ENCODE measurements around the gene PRAMEF17.
"Not testable (repeated sequence)": the region's sequence is repeated elsewhere in the genome, so short reads cannot be mapped to it uniquely, and the experiment has no call there.

The PRAMEF17 gene, protein sequence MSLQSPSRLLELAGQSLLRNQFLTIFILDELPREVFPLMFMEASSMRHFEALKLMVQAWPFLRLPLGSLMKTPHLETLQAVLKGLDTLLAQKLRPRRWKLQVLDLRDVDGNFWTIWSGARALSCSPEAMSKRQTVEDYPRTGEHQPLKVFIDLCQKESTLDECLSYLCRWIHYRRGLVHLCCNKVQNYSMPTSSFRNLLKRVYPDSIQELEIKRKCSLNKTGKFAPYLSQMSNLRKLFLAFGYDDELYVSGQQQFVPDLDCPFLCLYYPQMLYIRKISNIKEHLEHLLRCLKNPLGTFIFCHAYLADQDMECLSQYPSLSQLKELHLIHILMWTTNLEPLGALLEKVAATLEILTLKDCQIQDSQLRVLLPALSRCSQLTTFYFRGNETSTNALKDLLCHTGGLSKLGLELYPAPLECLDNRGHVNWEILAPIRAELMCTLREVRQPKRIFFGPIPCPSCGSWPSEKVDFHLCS

DNA sequence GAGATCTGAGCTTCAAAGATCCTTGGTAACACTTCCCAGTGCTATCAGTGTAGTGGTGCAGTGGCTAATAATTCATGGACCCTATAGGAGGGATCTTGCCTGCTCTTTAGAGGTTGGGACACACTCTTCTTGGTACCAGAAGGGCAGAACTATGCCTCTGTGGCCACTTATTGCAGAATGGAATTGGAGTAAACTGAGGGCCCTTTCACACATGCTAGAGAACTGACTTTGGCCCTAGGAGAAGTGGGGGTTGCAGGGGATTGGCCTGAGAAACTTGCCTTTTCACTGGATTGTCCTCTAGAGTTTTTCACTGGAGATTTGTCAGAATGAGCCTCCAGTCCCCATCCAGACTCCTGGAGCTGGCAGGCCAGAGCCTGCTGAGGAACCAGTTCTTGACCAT, at the start of gene PRAMEF17:
Gene PRAMEF17, plus strand, starts transcription at position 301 of the 400 bp plus-strand sequence. Its CDS starts 26 bp downstream, at position 327.
- H3K4me3 ChIP-seq (ENCODE audit: low read length); DNase-seq (ENCODE audit: low read depth): not testable (repeated sequence)

DNA sequence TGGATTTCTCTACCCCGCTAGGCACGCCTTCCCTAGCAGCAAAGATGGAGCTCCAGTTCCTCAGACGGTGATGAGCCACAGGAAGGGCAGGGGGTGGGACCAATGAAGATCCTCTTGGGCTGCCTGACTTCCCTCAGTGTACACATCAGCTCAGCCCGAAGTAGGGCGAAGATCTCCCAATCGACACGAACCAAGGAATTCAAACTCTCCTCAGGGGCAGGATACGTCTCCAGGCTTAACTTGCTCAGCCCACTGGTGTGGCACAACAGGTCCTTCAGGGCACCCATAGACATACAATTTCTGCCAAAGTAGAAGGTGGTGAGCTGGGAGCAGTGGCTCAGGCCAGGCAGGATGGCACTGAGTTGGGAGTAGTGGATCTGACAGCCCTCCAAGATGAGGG, 46.9 kb upstream of the PRAMEF17 start:
- not testable (repeated sequence) for DNase-seq (ENCODE audit: low read depth); H3K4me3 ChIP-seq (ENCODE audit: low read length)

DNA sequence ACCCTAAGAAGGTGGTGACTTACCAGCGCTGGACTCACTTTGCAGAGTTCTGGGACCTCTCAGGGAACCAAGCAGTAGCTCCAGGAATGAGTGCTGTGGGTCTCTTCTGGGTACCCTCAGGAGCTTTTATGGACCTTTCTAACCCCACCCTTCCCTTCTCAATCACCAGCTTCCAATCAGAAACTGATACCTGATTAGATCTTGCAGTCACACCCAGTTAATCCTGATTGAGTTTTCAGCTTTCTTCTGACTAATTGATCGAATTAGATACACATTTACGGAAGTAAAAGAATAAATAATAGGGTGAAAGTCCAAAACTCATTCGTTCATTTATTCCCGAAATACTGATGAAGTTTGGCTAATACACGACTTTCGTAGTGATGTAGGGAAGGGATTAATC, 42.4 kb upstream of the PRAMEF17 start, which contains the start of gene PRAMEF14:
Gene PRAMEF14, minus strand, starts transcription at position 101 of the 400 bp plus-strand sequence. CDS start 1,820 bp downstream, outside the sequence.
- DNase-seq (ENCODE audit: low read depth); H3K4me3 ChIP-seq (ENCODE audit: low read length): not testable (repeated sequence)

DNA sequence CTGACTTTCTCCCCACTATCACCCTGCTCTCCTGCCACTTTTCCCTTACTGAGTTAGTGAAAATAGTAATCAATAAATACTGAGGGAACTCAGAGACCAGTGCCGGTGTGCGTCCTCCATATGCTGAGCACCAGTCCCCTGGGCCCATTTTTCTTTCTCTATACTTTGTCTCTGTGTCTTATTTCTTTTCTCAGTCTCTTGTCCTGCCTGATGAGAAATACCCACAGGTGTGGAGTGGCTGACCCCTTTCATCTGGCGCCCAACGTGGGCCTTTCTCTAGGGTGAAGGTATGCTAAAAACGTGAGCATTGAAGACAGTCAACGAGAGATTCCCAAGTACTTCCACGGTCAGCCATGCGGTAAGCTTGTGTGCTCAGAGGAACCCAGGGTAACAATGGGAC, 36.0 kb upstream of the PRAMEF17 start:
- not testable (repeated sequence) for H3K4me3 ChIP-seq (ENCODE audit: low read length); DNase-seq (ENCODE audit: low read depth)

DNA sequence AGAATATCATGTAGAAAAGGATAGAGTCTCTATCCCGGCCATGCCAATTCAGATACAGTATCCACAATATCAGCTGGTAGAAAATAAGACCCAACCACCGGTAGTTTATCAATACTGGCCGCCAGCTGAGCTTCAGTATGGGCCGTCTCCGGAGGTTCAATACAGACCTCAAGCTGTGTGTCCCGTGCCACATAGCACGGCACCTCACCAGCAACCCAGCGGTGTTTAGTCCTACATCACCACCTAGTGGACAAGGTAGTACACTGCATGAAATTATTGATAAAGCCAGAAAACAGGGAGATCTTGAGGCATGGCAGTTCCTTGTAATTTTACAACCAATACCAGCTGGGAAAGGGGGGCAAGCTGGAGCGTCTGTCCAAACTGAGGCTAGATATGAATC, 35.0 kb upstream of the PRAMEF17 start:
- H3K4me3 ChIP-seq (ENCODE audit: low read length); DNase-seq (ENCODE audit: low read depth): not testable (repeated sequence)

DNA sequence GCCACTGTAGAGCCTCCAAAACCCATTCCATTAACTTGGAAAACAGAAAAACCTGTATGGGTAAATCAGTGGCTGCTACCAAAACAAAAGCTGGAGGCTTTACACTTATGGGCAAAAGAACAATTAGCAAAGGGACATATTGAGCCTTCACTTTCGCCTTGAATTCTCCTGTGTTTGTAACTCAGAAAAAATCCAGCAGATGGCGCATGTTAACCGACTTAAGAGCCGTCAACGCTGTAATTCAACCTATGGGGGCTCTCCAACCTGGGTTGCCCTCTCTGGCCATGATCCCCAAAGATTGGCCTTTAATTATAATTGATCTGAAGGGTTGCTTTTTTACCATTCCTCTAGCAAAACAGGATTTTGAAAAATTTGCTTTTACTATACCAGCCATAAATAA, 32.7 kb upstream of the PRAMEF17 start:
- TF ChIP-seq, protein P1, sequence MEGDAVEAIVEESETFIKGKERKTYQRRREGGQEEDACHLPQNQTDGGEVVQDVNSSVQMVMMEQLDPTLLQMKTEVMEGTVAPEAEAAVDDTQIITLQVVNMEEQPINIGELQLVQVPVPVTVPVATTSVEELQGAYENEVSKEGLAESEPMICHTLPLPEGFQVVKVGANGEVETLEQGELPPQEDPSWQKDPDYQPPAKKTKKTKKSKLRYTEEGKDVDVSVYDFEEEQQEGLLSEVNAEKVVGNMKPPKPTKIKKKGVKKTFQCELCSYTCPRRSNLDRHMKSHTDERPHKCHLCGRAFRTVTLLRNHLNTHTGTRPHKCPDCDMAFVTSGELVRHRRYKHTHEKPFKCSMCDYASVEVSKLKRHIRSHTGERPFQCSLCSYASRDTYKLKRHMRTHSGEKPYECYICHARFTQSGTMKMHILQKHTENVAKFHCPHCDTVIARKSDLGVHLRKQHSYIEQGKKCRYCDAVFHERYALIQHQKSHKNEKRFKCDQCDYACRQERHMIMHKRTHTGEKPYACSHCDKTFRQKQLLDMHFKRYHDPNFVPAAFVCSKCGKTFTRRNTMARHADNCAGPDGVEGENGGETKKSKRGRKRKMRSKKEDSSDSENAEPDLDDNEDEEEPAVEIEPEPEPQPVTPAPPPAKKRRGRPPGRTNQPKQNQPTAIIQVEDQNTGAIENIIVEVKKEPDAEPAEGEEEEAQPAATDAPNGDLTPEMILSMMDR (conservative IDR thresholded peaks at IDR 0.05; ENCODE audit: low read length), result peak; percentile 57
- H3K4me3 ChIP-seq (ENCODE audit: low read length), result not testable (repeated sequence)
- DNase-seq (ENCODE audit: low read depth), result peak; percentile 55

DNA sequence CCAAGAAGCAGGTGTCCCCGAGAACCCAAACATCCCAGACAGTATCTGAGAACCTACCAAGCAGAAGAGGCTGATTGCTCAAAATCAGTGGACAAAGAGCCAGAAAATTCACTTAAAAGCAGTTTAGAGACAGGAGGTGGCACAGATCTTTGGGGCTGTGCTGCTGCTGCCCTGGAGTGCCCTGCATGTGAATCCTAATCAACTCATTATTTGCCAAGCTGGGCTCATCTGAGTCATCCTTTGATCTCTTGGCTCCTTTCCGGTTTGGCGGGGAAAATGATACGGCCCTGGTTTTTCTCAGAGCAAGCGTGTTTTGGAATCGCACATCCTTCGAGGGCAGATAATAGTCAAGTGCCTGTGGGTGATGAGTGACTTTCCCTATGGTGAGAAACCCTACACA, 27.1 kb upstream of the PRAMEF17 start:
- not testable (repeated sequence) for DNase-seq (ENCODE audit: low read depth); H3K4me3 ChIP-seq (ENCODE audit: low read length)

DNA sequence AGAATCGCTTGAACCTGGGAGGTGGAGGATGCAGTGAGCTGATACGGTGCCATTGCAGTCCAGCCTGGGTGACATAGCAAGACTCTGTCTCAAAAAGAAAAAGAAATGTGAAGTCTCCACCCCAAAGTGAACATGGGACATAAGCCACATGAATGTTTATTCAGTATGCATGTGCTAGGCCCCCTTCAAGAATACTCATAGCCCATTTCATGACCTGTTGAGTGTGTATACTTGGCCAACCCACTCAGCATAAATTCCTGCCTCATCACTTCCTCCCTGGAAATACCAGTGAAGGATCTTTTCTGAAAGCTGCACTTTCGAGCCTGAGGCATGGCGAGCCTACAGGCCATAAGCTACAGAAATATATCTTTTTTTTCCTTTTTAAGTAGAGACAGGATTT, 24.5 kb upstream of the PRAMEF17 start:
- DNase-seq (ENCODE audit: low read depth); H3K4me3 ChIP-seq (ENCODE audit: low read length): not testable (repeated sequence)

DNA sequence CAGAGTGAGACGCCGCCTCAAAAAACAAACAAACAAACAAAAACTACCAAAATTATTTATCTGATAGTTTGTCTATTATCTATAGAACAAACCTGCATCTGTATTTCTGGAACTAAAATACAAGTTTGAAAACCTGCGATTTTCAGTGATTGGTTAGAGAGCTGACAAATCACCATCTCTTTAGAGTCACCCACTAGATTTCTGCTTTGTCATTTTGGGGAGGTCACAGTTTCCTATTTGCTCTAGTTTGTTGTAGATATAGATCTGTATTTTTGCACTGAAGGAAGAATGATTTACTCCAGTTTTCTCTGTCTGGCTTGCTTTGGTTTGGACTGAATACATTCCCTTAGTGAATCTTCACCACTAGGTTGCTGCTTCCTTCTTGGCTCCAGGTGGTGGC, 22.9 kb upstream of the PRAMEF17 start:
- not testable (repeated sequence) for H3K4me3 ChIP-seq (ENCODE audit: low read length); DNase-seq (ENCODE audit: low read depth)

DNA sequence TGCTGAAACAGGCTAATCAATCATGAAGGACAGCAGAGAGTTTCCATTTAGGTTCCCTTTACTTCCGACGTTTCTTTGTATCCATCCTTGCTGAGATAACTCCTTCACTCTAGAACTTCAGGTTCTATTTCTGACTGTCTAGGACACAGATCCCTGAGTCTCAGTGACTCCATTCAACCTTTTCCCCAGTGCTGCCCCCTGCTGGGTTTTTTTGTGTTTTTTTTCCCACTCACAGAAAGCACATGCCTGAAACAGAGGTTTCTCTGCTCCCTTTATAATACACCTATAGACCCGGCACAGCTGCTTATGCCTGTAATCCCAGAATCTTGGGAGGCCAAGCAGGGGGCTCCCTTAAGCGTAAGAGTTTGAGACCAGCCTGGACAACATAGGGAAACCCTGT, 20.9 kb upstream of the PRAMEF17 start:
- not testable (repeated sequence) for H3K4me3 ChIP-seq (ENCODE audit: low read length); DNase-seq (ENCODE audit: low read depth)

DNA sequence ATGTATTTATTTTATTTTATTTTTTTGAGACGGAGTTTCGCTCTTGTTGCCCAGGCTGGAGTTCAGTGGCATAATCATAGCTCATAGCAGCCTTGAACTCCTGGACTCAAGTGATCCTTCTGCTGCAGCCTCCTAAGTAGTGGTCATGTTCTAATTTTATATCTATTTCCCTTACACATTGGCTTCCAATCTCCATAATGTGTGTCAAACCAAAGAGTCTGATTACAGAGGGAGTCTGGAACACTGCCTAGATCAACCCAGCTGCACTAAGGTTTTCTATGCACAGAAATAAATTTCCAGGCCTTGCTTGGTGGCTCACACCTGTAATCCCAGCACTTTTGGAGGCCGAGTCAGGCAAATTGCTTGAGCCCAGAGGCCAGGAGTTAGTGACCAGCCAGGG, 10.4 kb upstream of the PRAMEF17 start:
- H3K4me3 ChIP-seq (ENCODE audit: low read length); DNase-seq (ENCODE audit: low read depth): not testable (repeated sequence)

DNA sequence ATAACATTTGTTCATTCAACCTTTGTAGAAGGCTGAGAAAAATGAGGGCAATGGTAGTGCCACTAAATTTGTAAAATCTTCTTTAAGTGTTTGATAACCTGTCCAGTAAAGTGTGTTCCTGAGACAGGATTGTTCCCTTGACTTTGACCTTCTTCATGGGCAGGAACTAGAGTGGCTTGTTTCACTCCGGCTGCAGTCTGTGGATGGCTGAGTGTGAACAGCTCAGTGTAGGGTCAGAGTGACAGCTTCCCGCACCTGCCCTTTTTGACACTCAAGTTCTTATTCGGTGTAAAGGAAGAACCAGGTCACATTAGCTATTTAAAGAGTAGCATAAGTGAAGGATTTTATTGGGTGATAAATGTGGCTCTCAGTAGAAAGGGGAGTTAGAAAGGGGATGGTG, 9.1 kb upstream of the PRAMEF17 start:
- not testable (repeated sequence) for DNase-seq (ENCODE audit: low read depth); H3K4me3 ChIP-seq (ENCODE audit: low read length)

DNA sequence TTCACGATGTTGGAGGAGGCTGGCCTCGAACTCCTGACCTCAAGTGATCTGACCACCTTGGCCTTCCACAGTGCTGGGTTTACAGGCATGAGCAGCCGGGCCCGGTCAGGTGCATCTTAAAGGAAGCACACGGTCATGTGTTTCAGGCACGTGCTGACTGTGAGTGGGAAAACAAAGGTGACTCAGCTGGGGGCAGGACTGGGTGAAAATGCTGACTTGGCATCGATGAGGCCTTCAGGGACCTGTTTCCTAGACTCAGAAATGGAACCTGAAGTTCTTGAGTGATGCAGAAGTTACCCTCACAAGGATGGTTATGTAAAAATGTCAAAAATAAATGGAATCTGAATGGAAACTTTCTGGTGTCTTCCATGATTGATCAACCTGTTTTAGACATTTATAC, 3.6 kb downstream of the PRAMEF17 start:
- not testable (repeated sequence) for H3K4me3 ChIP-seq (ENCODE audit: low read length); DNase-seq (ENCODE audit: low read depth)

DNA sequence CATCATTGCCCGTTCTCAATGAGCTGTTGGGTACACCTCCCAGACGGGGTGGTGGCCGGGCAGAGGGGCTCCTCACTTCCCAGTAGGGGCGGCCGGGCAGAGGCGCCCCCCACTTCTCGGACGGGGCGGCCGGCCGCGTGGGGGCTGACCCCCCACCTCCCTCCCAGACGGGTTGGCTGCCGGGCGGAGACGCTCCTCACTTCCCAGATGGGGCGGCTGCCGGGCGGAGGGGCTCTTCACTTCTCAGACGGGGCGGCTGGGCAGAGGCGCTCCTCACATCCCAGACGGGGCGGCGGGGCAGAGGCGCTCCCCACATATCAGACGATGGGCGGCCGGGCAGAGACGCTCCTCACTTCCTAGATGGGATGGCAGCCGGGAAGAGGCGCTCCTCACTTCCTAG, 5.3 kb downstream of the PRAMEF17 start:
- DNase-seq (ENCODE audit: low read depth); H3K4me3 ChIP-seq (ENCODE audit: low read length): not testable (repeated sequence)

DNA sequence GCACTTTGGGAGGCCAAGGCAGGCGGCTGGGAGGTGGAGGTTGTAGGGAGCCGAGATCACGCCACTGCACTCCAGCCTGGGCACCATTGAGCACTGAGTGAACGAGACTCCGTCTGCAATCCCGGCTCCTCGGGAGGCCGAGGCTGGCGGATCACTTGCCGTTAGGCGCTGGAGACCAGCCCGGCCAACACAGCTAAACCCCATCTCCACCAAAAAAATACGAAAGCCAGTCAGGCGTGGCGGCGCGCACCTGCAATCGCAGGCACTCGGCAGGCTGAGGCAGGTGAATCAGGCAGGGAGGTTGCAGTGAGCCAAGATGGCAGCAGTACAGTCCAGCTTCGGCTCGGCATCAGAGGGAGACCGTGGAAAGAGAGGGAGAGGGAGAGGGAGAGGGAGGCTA, 5.9 kb downstream of the PRAMEF17 start:
- not testable (repeated sequence) for DNase-seq (ENCODE audit: low read depth); H3K4me3 ChIP-seq (ENCODE audit: low read length)
